PC-9 (cell line): ENCODE measurements around the gene CHTF18.

ENCODE experiments used
- EZH2 ChIP-seq: fragments of 200-600 bp; sonication (generic); IDR thresholded peaks from 2 replicates; pipeline ENCODE4 v1.8.0; 2017; ENCODE audit warnings: antibody characterized with exemption, low read depth
- TF ChIP-seq, protein P1 (sequence below): fragments of 200-600 bp; sonication (generic); conservative IDR thresholded peaks from 2 replicates; pipeline ENCODE4 v1.6.1; 2017; ENCODE audit warnings: mixed run types, antibody characterized with exemption, mild to moderate bottlenecking, moderate library complexity

- TF ChIP-seq, protein P1, sequence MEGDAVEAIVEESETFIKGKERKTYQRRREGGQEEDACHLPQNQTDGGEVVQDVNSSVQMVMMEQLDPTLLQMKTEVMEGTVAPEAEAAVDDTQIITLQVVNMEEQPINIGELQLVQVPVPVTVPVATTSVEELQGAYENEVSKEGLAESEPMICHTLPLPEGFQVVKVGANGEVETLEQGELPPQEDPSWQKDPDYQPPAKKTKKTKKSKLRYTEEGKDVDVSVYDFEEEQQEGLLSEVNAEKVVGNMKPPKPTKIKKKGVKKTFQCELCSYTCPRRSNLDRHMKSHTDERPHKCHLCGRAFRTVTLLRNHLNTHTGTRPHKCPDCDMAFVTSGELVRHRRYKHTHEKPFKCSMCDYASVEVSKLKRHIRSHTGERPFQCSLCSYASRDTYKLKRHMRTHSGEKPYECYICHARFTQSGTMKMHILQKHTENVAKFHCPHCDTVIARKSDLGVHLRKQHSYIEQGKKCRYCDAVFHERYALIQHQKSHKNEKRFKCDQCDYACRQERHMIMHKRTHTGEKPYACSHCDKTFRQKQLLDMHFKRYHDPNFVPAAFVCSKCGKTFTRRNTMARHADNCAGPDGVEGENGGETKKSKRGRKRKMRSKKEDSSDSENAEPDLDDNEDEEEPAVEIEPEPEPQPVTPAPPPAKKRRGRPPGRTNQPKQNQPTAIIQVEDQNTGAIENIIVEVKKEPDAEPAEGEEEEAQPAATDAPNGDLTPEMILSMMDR = no peak
- TF ChIP-seq EZH2 = no peak
These were observed 976 bp upstream of the CHTF18 start for GRCh38 chr16:787321-787966.
